ENCODE data around the gene KIRREL1. TPM values are rescaled to one million over a fixed set of nuclear protein-coding genes. Genes with fewer than 3 reads are reported as not detected.
A peak's percentile ranks its signal among the peaks of the same experiment; 100 is the strongest.

Gene KIRREL1
- total RNA-seq, 1 experiment from 2014 or later: 30.5 TPM

- H3K9me3 ChIP-seq (ENCODE audit: control insufficient read depth, low read depth, low read length): no peaks in the 10 kb centered on the region
- H2BK5ac ChIP-seq (ENCODE audit: insufficient read length, low read length): no peak overlapping the region
- peaks cover 4% of the 10 kb centered on the region for H3K23me2 ChIP-seq (ENCODE audit: insufficient read length, low read depth, low read length, poor library complexity, severe bottlenecking)
- H2BK20ac ChIP-seq (ENCODE audit: low read depth, low read length, poor library complexity, severe bottlenecking): no peak overlapping the region
- H3K4me2 ChIP-seq (ENCODE audit: insufficient read depth, insufficient read length, low read length): no peak overlapping the region
- peaks cover 5 to 8% (median 7%) of the 10 kb centered on the region in 3 experiments; a peak in 6 of 7 replicates for H3K36me3 Mint-ChIP-seq (ENCODE audit: insufficient read depth in 1 of 3, low read depth in 3 of 3)
- no peak overlapping the region for H3K9ac ChIP-seq (ENCODE audit: extremely low read depth, insufficient read length, low read length)
- H3K27me3 ChIP-seq (ENCODE audit: insufficient read depth, low read length): no peaks in the 10 kb centered on the region
- H3K27ac ChIP-seq (ENCODE audit: insufficient read length, low read depth, low read length): no peak overlapping the region
- H3K27ac Mint-ChIP-seq: peak overlapping the region in 1 of 3 experiments; percentile 86; a peak in 3 of 7 replicates
- peaks cover 36% of the 10 kb centered on the region for H3K4me1 ChIP-seq (ENCODE audit: insufficient read depth, low read length)
- peaks cover 79 to 87% of the 10 kb centered on the region in 2 experiments for H3K4me1 Mint-ChIP-seq
- H3K18ac ChIP-seq (ENCODE audit: insufficient read length, low read depth, low read length): no peak overlapping the region
- peaks cover 1% of the 10 kb centered on the region for H3K27me3 Mint-ChIP-seq (ENCODE audit: low read depth)
- H3T11ph ChIP-seq (ENCODE audit: low read length): no peak overlapping the region
- DNase-seq: no peak
- H3K23ac ChIP-seq (ENCODE audit: insufficient read length, low read depth, low read length): no peak overlapping the region
- H3K14ac ChIP-seq (ENCODE audit: insufficient read depth, low read length): no peak overlapping the region
- no peaks in the 10 kb centered on the region for H4K20me1 ChIP-seq (ENCODE audit: control insufficient read depth, insufficient read depth, insufficient read length)
- no peak overlapping the region for H2AFZ ChIP-seq (ENCODE audit: low read length)
- H3K56ac ChIP-seq (ENCODE audit: insufficient read length, low read depth, low read length): no peak overlapping the region
- no peak overlapping the region for H2BK15ac ChIP-seq (ENCODE audit: low read depth, low read length)
- no CpG with 5 or more reads among the region's 2 CpGs for WGBS (ENCODE audit: extremely low coverage, insufficient read length, low lambda C conversion rate)
- no peak overlapping the region for H2BK120ac ChIP-seq (ENCODE audit: low read depth, low read length, poor library complexity, severe bottlenecking)
- no peak overlapping the region for H2BK12ac ChIP-seq (ENCODE audit: insufficient read length, low read depth, low read length)
- no peaks in the 10 kb centered on the region for H3K79me1 ChIP-seq (ENCODE audit: insufficient read depth, low read depth, low read length, poor library complexity, severe bottlenecking)
- H3K4ac ChIP-seq (ENCODE audit: low read depth, low read length): no peak overlapping the region
- H2AK5ac ChIP-seq (ENCODE audit: insufficient read length, low read length): no peak overlapping the region
- TF ChIP-seq, protein P1, sequence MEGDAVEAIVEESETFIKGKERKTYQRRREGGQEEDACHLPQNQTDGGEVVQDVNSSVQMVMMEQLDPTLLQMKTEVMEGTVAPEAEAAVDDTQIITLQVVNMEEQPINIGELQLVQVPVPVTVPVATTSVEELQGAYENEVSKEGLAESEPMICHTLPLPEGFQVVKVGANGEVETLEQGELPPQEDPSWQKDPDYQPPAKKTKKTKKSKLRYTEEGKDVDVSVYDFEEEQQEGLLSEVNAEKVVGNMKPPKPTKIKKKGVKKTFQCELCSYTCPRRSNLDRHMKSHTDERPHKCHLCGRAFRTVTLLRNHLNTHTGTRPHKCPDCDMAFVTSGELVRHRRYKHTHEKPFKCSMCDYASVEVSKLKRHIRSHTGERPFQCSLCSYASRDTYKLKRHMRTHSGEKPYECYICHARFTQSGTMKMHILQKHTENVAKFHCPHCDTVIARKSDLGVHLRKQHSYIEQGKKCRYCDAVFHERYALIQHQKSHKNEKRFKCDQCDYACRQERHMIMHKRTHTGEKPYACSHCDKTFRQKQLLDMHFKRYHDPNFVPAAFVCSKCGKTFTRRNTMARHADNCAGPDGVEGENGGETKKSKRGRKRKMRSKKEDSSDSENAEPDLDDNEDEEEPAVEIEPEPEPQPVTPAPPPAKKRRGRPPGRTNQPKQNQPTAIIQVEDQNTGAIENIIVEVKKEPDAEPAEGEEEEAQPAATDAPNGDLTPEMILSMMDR (conservative IDR thresholded peaks at IDR 0.05): no peak
- no peak overlapping the region for H4K5ac ChIP-seq (ENCODE audit: insufficient read length, low read depth, low read length)
- no peaks in the 10 kb centered on the region for H3K79me2 ChIP-seq (ENCODE audit: insufficient read depth, low read length)
- H4K8ac ChIP-seq (replicated peaks; ENCODE audit: insufficient read length, low read depth, low read length): no peak overlapping the region
- no peak overlapping the region for H3K4me3 Mint-ChIP-seq
- H3K9me3 Mint-ChIP-seq: peaks cover under 1 to 4% of the 10 kb centered on the region in 2 experiments; a peak in 3 of 5 replicates
- no peak overlapping the region for H4K91ac ChIP-seq (ENCODE audit: insufficient read length, low read depth, low read length)
Observed at GRCh38 chr1:158104891-158105290, 111.4 kb downstream of the KIRREL1 start.

Data from H9 (cell line).